ENCODE data around the gene DIRAS1. TPM values are rescaled to one million over a fixed set of nuclear protein-coding genes. Genes with fewer than 3 reads are reported as not detected.

Gene DIRAS1
- polyA plus RNA-seq, 3 donors = 2.6 to 3.7 (median 3.4) TPM

DNA sequence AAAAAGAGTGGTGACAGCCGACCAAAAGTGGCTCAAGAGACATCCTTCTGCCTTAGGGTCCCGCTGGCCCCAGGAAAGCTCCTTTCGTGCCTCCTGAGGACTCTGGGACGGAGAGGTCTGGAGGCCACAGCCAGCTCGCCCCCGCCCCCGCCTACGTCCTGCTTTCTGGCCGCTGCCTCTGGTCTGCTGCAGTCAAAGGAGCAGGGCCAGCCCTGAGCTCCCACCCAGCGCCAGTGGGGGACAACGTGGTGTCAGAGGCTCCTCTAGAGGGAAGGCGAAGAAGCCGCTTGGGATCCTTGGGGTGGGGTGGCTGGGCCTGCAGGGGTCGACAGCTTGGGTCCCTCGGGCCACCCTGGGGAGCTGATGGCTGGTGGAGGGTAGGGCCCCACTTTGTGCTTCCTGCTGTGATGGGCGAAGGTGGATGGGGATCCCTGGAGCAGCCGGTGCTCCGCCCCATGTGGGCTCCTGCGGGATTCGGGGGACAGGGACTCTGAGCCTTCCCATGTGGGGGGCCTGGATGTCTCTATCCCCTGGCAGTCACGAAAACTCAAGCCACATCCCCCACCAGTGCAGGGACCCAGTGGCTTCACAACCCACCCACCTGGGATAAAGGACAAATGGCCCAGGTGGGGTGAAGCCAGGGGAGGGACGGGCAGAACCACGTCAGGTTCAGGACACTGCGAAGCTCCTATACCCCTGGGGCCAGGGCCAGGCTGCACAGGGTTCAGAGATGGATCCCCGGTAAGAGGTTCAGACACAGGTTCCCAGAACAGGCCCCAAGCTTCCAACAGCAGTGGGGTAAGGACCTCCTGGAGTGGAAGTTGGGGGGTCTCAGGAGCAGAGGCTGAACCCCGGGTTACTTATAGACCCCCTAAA is 9.0 kb upstream of the DIRAS1 start:
- no peak for DNase-seq (ENCODE audit: low read depth in 3 of 3, low spot score in 2 of 3)

DNA sequence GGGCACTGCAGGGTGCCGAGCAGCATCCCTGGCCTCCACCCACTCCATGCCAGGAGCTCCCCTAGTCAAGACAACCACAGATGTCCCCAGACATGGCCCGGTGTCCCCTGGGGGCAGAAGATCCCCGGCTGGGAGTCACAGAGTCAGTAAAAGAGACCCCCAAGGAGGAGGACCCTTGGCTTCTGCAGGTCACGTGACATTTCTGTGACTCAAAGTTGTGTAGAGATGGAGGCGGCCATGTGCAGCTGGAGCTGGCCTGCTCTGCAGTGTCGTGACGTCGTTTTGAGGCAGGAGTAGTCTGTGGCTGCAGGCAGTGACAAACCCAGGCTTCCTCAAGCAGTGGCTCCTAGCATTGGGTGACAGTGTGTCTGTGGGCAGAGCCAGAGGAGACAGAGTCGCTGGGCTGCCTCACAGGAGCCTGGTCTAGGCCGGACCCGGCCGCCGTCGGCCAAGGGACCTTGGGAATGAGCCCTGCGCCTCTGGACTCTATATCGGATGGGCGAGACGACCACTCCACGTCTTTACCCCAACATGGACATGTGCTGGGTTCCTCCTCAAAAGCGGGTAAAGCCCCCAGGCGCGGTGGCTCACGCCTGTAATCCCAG is 7.7 kb upstream of the DIRAS1 start:
- no peak for DNase-seq (ENCODE audit: low read depth in 3 of 3, low spot score in 2 of 3)

- DNase-seq (ENCODE audit: low read depth in 3 of 3, low spot score in 2 of 3) = no peak
These were observed 6.4 kb upstream of the DIRAS1 start for GRCh38 chr19:2727640-2727944.

DNA sequence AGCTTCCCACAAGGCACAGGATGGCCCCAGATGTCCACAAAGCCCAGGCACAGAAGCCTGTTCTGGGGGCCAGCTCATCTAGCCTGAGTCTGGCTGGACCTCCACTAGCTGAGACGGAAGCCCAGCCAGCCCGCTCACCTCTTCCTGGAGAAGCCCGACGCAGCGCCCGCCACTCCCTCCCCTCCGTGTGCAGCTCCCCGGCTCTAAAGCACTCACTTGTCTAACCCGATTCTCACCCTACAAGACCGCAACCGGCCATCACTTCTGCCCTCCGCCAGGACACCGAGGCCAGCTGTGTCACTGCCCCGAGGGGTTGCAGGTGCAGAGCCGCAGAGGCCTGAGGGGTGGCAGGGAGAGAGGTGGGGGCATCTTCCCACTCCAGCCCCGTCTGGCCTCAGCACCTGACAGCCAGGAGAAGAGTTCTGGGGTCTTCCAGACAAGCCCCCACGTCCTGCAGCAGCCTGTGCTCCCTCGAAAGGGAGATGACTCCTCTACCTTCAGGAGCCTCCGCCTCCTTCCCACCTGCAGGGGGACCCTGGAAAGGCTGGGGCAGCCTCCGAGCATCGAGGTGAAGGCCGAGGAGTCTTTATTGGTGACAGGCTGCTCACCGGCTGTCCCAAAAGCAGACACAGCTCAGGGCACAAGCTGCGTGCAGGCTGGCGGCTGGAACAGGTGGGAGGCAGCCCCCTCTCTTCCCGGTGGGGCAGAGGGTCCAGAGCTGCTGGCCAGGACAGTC is 5.9 kb upstream of the DIRAS1 start:
- no peak for DNase-seq (ENCODE audit: low read depth in 3 of 3, low spot score in 2 of 3)

- no peak for DNase-seq (ENCODE audit: low read depth in 3 of 3, low spot score in 2 of 3)
These were observed 5.1 kb upstream of the DIRAS1 start for GRCh38 chr19:2726160-2726855.

DNA sequence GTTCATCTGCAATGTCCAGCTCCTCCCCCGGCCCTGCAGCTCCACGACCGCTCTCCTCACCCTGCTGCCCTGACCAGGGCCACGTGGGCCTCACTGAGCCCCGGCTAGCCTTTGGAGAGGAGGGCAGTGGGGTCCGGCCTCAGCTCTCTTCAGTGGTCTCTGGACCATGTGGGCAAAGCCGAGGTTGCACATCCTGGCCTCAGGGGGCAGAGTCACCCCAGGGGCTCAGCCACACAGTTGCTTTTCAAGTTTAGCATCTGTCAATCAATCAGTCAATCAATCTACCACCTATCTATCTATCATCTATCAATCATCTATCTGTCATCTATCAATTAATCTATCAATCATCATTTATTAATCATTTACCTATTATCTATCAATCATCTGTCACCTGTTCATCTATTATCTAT is 3.0 kb upstream of the DIRAS1 start:
- DNase-seq (ENCODE audit: low read depth in 3 of 3, low spot score in 2 of 3) = no peak

DNA sequence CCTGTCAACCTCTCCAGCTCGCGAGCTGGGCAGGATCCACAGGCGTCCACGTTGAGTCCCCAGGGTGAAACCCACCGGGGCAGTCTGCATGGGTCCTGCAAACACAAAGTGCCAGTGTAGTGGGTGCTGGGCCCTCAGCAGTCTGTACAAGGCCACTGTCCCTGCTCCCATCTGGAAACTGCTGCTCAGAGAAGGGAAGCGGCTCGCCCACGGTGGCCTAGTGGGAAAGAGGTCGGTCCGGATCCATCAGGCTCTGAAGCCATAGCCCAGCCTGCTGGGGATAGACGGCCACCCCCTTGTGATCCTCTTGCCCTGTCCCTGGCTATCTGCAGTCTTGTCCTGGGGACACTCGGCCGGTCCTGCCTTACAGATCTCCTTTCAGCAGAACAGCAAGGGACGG is 2.6 kb upstream of the DIRAS1 start:
- no peak for DNase-seq (ENCODE audit: low read depth in 3 of 3, low spot score in 2 of 3)

GRCh38 chr19:2723345-2723715 is 2.2 kb upstream of the DIRAS1 start:
- DNase-seq (ENCODE audit: low read depth in 3 of 3, low spot score in 2 of 3) = no peak

GRCh38 chr19:2722541-2723344 is 1.6 kb upstream of the DIRAS1 start:
- DNase-seq (ENCODE audit: low read depth in 3 of 3, low spot score in 2 of 3) = no peak

GRCh38 chr19:2721570-2722540 is 683 bp upstream of the DIRAS1 start:
- DNase-seq (ENCODE audit: low read depth in 3 of 3, low spot score in 2 of 3) = no peak

- no peak for DNase-seq (ENCODE audit: low read depth in 3 of 3, low spot score in 2 of 3)
These were observed 1.0 kb downstream of the DIRAS1 start for GRCh38 chr19:2719920-2720776.

- no peak for DNase-seq (ENCODE audit: low read depth in 3 of 3, low spot score in 2 of 3)
These were observed 1.9 kb downstream of the DIRAS1 start for GRCh38 chr19:2719232-2719735.

DNA sequence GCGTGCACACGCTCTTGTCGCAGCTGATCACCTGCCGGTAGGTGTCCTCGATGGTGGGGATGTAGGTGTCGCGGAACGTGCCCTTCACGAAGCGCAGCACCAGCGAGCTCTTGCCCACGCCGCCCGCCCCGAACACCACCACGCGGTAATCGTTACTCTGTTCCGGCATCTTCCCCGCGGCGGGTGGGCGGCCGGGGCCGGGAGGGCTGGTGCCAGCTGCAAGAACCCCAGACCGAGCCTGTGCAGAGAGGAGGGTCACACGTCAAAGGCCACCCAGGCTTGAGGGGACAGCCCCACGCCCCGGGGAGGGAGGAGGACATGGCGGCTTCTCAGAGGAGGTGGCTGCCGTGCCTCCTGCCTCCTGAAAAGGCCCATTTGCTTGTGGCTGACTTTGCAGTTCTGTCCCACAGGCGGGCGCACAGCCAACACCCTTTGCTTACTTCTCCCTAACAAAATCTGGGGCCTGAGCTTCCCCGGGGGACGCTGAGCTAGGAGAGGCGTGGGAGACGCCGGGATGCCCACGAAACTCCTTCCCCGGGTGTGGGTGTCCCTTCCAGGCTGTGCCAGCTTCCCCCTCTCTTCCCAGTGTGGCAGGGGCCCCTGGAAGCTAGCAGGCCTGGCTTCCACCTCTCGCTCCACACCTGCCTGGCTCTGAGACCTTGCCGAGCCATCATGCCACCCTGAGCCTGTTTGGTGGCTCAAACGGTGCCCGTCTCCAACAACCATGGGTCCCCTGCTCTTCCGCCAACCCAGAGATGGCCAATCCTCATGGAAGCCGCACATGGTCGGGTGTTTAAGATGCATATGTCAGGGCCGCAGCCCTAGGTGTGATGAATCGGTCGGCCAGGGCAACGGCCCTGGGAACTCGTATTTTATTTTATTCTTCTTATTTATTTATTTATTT is 3.3 kb downstream of the DIRAS1 start:
- DNase-seq (ENCODE audit: low read depth in 3 of 3, low spot score in 2 of 3) = no peak

DNA sequence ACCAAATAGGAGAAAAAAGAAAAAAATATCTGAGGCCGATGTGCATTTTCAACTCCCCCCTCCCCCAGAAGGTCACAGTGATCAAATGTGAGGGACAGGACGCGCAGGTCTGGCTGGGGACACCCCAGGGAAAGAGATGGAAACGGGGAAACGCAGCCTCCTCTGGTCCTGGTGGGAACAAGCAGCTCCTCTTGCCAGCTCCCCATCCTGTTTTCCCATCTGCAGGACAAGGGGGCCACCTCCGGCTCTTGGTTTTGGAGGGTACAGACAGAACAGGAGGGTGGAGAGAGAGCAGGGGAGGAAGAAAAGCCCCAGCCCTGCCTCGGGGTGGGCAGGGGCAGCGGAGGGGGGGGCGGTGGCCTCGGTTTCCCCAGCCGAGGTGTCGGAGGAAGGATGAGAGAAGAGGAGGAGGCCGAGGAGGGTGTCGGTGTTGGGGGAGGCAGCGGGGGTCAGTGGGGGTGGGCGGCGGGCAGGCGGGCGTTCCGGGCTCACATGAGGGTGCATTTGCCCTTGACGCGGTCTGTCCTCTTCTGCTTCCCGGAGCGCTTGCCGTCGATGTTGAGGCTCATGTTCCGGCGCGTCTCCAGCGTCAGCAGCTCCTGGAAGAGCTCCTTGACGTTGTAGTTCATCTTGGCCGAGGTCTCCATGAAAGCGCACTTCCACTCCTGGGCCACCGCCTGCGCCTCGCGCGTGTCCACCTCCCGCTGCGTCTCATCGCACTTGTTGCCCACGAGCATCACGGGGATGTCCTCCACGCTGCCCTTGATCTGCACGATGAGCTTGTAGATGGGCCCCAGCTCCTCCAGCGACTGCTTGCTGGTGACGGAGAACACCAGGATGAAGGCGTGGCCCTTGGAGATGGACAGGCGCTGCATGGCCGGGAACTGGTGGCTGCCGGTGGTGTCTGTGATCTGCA is 4.2 kb downstream of the DIRAS1 start:
- no peak for DNase-seq (ENCODE audit: low read depth in 3 of 3, low spot score in 2 of 3)

- DNase-seq (ENCODE audit: low read depth in 3 of 3, low spot score in 2 of 3) = no peak
These were observed 4.9 kb downstream of the DIRAS1 start for GRCh38 chr19:2716275-2716650.

All from right renal cortex interstitium (tissue), 3 donors.